NB4 (cell line): ENCODE measurements around the gene LRTM2.
A peak's percentile ranks its signal among the peaks of the same experiment; 100 is the strongest.

Experiments used
- DNase-seq: peaks from one replicate; pipeline ENCODE4 v3.0.0; 2010; ENCODE audit warnings: low read depth
- H3K4me3 ChIP-seq: one replicate; pipeline ENCODE4 v1.5.1; 2011; ENCODE audit warnings: mild to moderate bottlenecking, low read depth, low read length, moderate library complexity
- MAX ChIP-seq: IDR thresholded peaks from 2 replicates; pipeline ENCODE4 v1.6.1; 2011; ENCODE audit warnings: low read depth, low read length
- MYC ChIP-seq: IDR thresholded peaks from 2 replicates; pipeline ENCODE4 v1.6.1; 2011; ENCODE audit warnings: low read depth, low read length
- POLR2A ChIP-seq: IDR thresholded peaks from 2 replicates; pipeline ENCODE4 v1.6.1; 2011; ENCODE audit warnings: mild to moderate bottlenecking; ENCODE audit not compliant: insufficient read length; ENCODE audit errors: extremely low read depth
- TF ChIP-seq, protein P1 (sequence below): IDR thresholded peaks from one replicate; pipeline ENCODE4 v1.5.1; 2012; ENCODE audit warnings: low read depth, low read length

Gene LRTM2

DNA sequence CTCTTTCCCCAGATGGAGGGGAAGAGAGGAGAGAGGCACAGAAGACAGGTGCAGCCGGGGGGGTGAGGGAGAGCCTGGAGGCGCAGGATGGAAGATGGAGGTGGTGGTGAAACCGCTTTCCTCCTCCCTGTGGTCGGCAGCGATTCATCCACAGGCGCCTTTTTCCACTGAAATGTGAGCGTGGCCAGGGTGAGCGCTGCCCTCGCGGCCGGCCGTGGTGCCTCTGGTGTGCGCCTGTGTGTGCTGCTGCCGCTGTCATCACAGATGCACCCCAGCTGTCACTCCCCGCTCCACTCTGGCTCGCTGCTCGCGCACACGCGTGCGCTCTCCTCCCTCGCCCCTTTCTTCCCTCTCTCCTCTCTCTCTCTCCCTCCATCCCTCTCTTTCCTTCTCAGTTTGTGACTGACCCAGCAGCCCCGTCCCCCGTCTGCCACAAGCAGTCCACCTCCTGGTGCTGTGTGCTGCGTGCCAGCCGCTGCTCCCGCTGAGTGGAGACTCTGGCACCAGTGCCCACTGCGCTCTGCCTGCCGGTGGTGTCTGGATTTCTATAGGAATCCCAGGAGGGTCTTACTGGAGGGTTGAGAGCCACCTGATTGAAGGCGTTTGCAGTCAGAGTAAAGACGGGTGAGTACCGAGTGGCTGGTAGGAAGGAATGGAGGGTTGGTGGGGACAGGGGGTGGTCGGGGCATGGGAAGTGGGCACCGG is at the start of gene LRTM2:
LRTM2 (plus strand) TSS at position 375 of the 705 bp plus-strand sequence. CDS start 7,584 bp downstream, outside the sequence.
- DNase-seq, result peak; percentile 34
- no peak for TF ChIP-seq MAX
- TF ChIP-seq, protein P1, sequence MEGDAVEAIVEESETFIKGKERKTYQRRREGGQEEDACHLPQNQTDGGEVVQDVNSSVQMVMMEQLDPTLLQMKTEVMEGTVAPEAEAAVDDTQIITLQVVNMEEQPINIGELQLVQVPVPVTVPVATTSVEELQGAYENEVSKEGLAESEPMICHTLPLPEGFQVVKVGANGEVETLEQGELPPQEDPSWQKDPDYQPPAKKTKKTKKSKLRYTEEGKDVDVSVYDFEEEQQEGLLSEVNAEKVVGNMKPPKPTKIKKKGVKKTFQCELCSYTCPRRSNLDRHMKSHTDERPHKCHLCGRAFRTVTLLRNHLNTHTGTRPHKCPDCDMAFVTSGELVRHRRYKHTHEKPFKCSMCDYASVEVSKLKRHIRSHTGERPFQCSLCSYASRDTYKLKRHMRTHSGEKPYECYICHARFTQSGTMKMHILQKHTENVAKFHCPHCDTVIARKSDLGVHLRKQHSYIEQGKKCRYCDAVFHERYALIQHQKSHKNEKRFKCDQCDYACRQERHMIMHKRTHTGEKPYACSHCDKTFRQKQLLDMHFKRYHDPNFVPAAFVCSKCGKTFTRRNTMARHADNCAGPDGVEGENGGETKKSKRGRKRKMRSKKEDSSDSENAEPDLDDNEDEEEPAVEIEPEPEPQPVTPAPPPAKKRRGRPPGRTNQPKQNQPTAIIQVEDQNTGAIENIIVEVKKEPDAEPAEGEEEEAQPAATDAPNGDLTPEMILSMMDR, result no peak
- no peak for TF ChIP-seq POLR2A
- no peak for TF ChIP-seq MYC
- no peak within 1 kb of the TSS for H3K4me3 ChIP-seq

DNA sequence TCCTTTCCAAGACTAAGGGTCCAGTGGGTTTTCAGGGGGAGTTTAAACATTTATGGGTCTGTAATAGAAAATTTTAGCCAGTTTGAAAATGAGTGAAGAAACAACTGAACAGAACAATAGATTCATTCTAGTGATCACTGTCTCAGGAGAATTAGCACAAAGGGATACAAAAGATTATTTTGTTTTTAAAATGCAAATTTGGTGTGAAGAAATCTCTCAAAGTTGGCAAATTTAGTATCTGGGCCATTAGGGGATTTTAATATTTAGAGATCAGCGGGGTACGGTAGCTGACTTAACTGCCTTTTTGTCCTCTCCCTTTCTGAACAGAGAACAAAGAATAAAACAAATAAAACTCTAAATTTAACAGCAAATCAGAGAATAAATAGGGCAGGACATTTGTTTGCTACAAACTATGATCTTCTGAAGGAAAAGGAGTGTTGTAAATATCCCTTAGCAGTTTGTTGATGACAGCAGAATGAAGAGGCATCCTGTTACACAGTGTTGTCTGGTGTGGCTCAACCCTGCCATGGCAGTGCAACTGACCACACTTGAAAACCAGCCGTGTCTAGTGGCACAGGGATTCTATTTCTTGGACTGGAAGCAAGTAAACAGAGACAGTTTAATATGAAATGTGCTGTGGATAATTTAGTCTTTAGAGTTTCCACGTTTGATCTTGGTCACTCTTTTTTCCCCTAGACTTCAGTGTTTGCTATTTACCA is 46.3 kb upstream of the LRTM2 start:
- no peak for TF ChIP-seq POLR2A
- no peak for TF ChIP-seq MAX
- TF ChIP-seq, protein P1, result no peak
- TF ChIP-seq MYC, result no peak
- no peak for DNase-seq
- H3K4me3 ChIP-seq, result no peak overlapping the region

DNA sequence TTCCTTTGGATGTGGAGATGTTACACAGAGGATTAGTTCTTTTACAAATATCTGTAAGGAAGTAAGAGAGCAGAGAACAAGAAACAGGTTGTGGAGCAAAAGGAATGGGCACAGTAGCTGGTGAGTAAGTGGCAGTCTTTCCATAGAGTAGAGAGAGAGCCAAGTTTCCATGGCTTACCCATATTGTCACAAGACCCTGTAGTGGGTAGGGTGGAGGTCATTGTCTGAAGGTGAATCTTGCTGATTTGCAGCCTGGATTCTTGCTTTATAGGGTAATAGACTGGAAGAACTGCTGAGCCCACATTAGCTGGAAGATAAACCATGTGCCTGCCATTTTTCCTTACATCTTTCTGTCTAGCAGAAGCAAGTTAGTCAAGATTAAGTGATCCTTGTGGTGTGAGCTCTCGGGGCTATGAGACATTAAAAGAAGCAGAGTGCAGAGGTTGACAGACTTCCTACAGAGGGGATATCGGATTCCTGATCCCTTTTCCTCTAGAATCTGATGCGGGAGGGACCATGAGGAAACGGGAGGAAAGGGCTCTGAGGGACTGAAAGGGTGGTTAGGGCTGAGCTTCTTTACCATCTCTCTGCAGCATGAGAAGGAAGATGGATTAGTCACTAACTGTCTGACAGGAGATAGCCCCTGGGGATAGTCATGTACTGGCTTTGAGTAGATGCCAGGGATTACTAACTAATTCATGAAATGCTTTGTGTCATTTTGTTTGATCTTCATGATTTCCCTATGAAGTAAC is 44.0 kb upstream of the LRTM2 start:
- H3K4me3 ChIP-seq, result no peak overlapping the region

DNA sequence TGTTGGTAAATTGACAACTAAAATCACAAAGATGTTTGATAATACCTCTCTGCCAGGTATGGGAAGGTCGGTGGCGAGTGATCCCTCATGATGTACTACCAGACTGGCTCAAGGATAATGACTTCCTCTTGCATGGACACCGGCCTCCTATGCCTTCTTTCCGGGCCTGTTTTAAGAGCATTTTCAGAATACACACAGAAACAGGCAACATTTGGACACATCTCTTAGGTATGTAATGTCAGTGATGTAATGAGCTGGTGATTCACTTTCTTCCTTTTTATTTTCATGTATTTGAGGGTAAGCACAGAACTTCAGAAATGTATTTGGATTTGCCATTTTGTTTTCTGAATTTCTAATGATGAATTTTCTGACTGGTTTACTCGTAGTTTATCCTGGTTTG is 42.6 kb upstream of the LRTM2 start:
- DNase-seq, result no peak
- H3K4me3 ChIP-seq, result no peak overlapping the region
- TF ChIP-seq, protein P1, result no peak
- TF ChIP-seq MAX, result no peak
- no peak for TF ChIP-seq POLR2A
- TF ChIP-seq MYC, result no peak

More for the DNA sequence above, 44.0 kb upstream of the LRTM2 start:
- no peak for TF ChIP-seq MYC
- TF ChIP-seq MAX, result no peak
- peak; percentile 68 for DNase-seq

DNA sequence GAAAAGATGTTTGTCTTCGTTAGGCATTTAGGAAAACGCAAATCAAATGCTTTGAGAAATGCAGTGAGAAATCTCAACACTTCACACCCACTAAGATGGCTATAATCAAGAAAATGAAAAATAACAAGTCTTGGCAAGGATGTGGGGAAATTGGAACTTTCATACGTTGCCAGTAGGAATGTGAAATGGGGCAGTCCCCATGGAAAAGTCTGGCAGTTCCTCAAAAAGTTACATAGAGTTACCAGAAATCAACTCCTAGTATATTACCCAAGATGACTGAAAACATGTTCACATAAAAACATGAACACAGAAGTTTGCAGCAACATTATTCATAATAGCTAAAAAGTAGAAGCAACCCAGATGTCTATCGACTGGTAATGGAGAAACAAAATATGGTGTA is 41.5 kb upstream of the LRTM2 start:
- H3K4me3 ChIP-seq, result no peak overlapping the region
- TF ChIP-seq, protein P1, result no peak
- TF ChIP-seq POLR2A (no peak), MYC (no peak), MAX (no peak)
- no peak for DNase-seq

DNA sequence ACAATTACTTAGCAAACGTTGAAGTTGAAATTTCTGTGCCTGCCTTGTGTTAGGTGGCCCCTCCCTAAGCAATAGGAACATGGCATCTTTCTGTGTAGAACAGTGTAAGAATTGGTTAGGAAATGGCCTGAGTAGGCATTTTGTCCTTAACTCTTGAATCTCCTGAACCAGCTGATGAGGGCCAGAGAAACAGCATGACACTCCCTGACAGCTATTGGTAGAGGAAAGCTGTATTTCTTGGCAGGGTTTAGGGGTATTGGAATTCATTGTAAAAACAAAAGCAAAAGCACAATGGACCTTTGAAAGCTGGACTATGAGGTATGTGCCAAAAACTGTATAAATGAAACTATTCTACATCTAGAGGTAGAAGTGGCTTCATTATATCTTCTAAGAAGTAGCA is 40.6 kb upstream of the LRTM2 start:
- DNase-seq, result no peak
- TF ChIP-seq, protein P1, result no peak
- TF ChIP-seq POLR2A (no peak), MAX (no peak), MYC (no peak)
- H3K4me3 ChIP-seq, result no peak overlapping the region
